Posterior cingulate gyrus (tissue), 11 donors: ENCODE data around the gene PIGH.
A peak's percentile ranks its signal among the peaks of the same experiment; 100 is the strongest.
"Not testable (repeated sequence)": the region's sequence is repeated elsewhere in the genome, so short reads cannot be mapped to it uniquely, and the experiment has no call there.

Source experiments
- DNase-seq, 10 donors: peaks; one replicate each; pipeline versions ENCODE4 v3.0.0 to v3.0.0-alpha.2; 2020 to 2021; ENCODE audit warnings: mixed read lengths in 3 of 10
- intact Hi-C: fragments of 100-400 bp; cut with DNase I; formaldehyde crosslinking; loops from one replicate; pipeline ENCODE4 v1.15.1; 2023

PIGH gene

DNA sequence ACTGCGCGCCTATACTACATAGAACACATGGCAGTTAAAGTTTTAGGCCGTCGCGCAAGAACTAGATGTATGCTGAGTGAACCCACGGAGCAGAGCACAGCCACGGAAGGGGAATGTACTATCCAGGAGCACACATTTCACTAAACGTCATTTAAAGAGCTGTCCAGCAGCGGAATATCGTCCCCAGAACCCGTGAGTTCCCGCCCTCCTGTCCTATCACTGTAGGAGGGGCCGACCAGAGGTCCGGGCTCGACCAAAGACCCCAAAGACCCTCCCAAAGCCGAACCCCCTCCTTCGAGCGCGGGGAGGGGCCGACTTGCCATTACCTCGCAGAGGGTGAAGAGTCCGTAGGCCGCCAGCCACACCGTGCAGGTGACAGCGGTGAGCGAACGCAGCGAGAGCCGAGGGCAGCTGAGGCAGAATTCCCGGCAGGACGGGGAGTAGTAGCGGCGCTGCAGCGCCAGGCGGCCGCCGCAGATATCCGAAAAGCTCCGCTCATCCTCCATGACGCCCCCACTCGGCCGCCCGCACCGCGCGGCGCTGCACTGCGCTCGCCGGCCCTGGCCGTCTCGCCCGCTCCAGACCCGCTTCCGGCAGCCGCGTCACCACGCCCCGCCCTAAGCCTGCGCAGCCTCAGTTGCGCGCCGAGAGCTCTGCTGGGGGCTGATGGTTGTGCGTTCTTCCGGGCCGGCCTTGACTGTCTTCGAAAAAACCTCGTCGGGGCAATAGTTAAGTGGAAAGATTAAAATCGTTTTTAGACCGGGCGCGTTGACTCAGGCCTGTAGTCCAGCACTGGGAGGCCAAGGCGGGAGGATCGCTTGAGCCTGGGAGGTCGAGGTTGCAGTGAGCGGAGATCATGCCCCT lies at the start of gene PIGH:
PIGH (minus strand) TSS at position 571 of the 864 bp plus-strand sequence; CDS start at position 506, 65 bp downstream.
- intact Hi-C loops = no loop called here
- DNase-seq = peak; percentile 87 to 99 (median 94)

DNA sequence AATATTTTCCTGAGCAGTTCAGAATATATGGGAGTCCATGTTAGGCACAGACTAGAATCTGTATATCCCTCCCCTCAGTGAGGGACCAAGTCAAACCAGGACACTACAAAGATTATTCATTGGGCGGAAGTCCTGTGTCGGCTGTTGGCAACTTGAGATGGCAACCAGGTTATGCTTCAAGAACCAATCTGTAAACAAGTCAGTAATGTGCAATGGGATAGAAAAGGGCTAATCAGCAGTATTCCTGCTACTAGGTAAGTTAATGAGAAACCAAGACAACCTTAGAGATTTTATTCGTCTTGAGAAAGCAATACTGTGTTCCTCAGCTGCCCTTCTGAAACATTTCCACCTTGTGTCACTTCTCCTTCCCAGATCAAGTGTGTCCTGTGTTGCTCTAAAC lies 46.1 kb upstream of the PIGH start:
- intact Hi-C loops = no loop called here
- no peak for DNase-seq

- intact Hi-C loops = no loop called here
- DNase-seq = no peak
Measured at GRCh38 chr14:67645414-67645813, 45.3 kb upstream of the PIGH start.

GRCh38 chr14:67644428-67644827 lies 44.4 kb upstream of the PIGH start:
- intact Hi-C loops = no loop called here
- no peak for DNase-seq

DNA sequence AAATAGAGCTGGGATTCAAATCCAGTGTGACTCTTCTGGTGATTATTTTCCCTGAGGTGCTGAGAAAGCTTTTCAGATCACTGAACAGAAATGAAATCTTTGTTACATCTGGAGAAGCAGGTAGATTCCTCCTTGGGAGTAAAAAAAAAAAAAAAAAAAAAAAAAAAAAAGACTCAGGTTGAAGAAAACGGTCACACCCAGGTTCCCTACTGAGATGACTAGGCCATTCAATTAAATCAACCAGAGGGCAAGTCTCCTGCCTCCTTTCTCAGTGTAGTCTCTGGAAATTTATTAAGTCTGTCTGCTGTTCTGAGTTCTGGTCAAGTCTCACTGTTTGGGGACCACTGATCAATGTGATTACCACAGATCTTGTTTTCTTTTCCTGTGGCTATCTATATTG lies 43.6 kb upstream of the PIGH start:
- no peak for DNase-seq
- intact Hi-C loops = no loop called here

GRCh38 chr14:67641902-67642749 lies 42.1 kb upstream of the PIGH start:
- intact Hi-C loops = no loop called here
- DNase-seq = no peak

DNA sequence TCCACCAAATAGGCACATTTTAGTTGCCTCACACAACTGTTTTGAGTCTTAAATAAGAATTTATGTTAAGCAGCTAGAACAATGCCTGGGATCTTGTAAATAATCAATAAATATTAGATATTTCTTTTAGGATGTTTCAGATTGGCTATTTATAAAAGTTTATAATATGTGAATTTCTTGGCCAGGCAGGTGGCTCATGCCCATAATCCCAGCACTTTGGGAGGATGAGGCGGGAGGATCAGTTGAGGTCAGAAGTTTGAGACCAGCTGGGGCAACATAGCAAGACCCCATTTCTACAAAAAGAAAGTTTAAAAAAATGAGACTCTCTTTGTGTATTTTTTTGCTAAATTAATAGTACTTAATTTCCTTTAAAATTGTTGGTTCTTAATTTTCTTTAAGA lies 41.4 kb upstream of the PIGH start:
- no peak for DNase-seq
- intact Hi-C loops = no loop called here

DNA sequence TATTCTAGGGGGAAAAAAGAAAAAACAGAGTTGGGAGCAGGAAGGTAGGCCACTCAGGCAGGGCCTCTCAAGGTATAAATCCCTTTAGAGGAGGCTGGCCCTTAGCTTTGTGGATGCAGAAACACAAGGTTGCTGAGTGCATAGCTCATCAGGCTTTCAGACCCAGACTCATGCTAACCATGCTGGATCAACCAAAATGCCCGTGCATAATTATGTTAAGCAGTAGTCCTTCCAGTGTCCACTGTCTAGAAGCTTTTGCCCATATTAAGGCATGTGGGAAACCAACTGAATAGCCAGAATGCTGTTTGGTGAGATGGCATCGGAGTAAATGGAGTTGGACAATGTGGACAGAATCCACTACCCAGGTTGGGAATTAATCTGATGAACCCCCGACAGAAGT lies 38.6 kb upstream of the PIGH start:
- DNase-seq = no peak
- intact Hi-C loops = no loop called here

- intact Hi-C loops = no loop called here
- no peak for DNase-seq
Measured at GRCh38 chr14:67636361-67636919, 36.4 kb upstream of the PIGH start.

DNA sequence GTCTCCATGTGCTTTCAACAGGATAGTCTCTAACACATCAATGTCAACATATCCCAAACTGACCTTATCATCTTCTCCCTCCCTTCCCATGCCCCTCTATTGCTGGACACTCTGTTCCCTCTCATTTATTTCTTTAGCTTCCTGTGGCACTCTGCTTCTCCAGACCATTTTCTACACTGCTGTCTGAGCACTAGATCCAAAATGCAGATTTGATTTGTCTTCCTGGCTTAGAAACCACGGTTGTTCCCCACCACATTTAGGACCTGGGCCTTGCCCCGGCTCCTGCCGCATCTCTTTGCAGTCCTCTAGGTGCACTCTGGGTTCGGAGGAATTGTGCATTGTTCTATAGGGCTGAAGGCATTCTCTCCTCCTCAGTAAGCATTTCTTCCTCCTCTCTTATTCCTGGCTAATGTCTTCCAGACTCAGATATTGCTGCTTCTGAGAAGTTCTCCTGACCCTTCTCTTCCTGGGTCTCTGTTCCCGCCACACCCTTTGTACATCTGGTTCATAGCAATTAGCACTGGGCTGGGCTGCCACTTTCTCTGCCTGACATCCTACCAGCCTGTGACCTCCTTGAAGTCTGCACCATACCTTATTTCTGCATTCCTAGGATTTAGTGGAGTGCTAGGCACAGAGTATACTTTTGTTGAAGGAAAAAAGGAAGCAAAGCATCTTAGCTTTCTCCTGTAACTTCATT lies 33.5 kb upstream of the PIGH start:
- intact Hi-C loops = no loop called here
- DNase-seq = no peak

DNA sequence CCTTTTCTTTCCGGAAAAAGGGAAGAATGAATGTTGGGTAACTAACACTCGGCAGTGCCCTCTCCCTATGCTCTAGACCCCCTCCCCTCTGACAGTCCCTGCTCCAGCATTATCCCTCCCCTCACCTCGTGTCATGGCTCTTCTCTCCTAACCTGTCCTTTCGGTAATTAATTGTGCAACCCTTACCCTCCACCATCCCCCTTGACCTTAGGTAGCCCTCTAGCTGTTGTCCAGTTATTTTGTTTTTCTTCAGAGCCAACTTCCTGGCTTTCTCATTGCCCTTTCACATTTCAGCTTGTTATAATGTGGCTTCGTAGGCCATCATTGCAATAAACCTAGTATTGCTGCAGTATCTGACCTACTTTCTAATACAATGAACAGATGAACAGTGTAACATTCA lies 30.9 kb upstream of the PIGH start:
- DNase-seq = no peak
- intact Hi-C loops = no loop called here

- intact Hi-C loops = no loop called here
- no peak for DNase-seq
Measured at GRCh38 chr14:67630186-67630585, 30.1 kb upstream of the PIGH start.

- intact Hi-C loops = no loop called here
- DNase-seq = no peak
Measured at GRCh38 chr14:67627519-67627918, 27.5 kb upstream of the PIGH start.

DNA sequence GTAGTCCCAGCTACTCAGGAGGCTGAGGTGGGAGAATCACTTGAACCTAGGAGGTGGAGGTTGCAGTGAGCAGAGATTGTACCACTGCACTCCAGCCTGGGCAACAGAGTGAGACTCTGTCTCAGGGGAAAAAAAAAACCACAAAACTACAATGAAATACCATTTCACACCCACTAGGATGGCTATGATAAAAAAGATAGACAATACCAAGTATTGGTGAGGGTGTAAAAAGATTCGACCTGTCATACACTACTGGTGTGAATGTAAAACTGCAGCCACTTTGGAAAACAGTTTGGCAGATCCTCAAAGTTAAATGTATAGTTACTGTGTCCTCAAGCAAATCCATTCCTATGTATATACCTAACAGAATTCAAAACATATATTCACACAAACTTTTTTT lies 26.1 kb upstream of the PIGH start:
- intact Hi-C loops, DNase-seq: not testable (repeated sequence)

- DNase-seq = no peak
- intact Hi-C loops = no loop called here
Measured at GRCh38 chr14:67623114-67623513, 23.0 kb upstream of the PIGH start.

DNA sequence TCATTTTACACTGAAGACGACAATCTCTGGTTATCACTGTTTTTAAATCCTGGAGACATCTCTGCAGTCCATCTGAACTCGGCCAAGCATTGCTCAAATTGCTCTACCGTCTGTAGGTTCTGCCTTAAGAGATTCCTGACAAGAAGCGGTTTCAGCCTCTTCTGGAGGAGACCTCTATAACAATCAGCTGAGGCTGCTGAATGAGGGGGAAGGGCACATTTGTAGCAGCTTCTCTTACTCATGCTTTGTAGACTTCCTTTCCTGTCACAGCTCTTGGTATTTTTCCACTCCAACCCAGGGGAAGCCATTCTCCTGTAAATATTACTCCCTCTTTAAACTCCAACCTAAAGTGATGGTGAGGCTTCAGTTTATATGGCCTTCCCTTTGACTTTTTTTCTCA lies 22.6 kb upstream of the PIGH start:
- peak in 4 of 10 donors; percentile 33 to 71 (median 46) for DNase-seq
- intact Hi-C loops = no loop called here

- intact Hi-C loops = no loop called here
Measured at GRCh38 chr14:67620217-67620785, 20.2 kb upstream of the PIGH start.

GRCh38 chr14:67619446-67620216 lies 19.6 kb upstream of the PIGH start, which contains the start of gene ARG2:
TSS of gene ARG2 (plus strand) at chr14:67619920. CDS start at chr14:67619978, 58 bp downstream.
- peak; percentile 86 to 99 (median 94) for DNase-seq
- intact Hi-C loops = loop anchor here (2.0 to 10.0 kb wide), 2 partner anchors 47 to 85 kb away; partner anchors contain the start of gene RDH12

More at GRCh38 chr14:67620217-67620785, 20.2 kb upstream of the PIGH start:
- DNase-seq = peak; percentile 17 to 91 (median 50)

DNA sequence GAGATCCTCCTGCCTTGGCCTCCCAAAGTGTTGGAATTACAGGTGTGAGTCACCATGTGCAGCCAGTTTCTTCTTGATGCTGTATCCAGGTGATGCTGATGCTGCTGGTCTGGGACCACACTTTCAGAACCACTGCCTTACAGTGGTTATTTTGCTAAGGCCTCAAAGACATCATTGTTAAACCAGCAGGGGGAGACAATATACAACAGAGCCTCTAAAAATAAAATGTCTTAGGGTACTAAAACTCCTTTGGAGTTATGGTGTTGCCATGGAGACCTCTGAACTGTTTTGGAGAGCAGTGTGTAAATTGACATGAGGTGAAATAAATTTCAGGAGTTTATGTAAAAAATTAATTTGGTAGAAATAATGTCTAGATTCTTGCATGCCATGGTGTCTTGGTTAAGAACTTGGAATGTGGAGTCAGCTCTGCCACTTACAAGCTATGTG lies 18.6 kb upstream of the PIGH start:
- intact Hi-C loops = loop anchor here (2.0 to 10.0 kb wide), 2 partner anchors 48 to 86 kb away; partner anchors contain the start of gene RDH12
- no peak for DNase-seq
